GM10266 (cell line): ENCODE measurements around the gene TTC9C.

Source experiments
- DNase-seq: peaks from one replicate; pipeline ENCODE4 v3.0.0; 2012; ENCODE audit errors: extremely low spot score
- TF ChIP-seq, protein P1 (sequence below): IDR thresholded peaks from 2 replicates; pipeline ENCODE4 v1.5.1; 2012; ENCODE audit warnings: mild to moderate bottlenecking, low read depth; ENCODE audit not compliant: control insufficient read depth, insufficient read depth; ENCODE audit errors: missing control alignments

The TTC9C gene

DNA sequence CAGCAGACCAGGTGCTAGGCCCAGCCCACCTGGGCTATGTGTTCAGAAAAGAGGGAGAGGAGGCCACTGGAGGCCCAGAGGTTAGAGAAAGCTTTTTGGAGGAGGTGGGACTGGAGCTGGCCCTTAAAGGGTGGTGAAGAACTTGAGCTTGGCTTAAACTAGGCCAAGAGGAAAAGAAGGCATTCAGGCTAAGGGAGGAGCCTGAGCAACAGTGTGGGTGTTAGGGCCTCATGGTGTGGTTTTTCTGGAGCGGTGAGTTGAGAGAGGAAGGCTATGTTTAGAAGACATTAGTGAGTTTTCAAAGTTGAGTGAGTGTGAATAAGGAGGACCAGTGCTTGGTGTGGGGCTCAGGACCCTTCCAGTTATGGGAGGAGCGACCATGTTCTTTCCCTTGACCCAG is 49.1 kb downstream of the TTC9C start:
- peak; percentile 45 for DNase-seq
- TF ChIP-seq, protein P1, sequence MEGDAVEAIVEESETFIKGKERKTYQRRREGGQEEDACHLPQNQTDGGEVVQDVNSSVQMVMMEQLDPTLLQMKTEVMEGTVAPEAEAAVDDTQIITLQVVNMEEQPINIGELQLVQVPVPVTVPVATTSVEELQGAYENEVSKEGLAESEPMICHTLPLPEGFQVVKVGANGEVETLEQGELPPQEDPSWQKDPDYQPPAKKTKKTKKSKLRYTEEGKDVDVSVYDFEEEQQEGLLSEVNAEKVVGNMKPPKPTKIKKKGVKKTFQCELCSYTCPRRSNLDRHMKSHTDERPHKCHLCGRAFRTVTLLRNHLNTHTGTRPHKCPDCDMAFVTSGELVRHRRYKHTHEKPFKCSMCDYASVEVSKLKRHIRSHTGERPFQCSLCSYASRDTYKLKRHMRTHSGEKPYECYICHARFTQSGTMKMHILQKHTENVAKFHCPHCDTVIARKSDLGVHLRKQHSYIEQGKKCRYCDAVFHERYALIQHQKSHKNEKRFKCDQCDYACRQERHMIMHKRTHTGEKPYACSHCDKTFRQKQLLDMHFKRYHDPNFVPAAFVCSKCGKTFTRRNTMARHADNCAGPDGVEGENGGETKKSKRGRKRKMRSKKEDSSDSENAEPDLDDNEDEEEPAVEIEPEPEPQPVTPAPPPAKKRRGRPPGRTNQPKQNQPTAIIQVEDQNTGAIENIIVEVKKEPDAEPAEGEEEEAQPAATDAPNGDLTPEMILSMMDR: no peak

DNA sequence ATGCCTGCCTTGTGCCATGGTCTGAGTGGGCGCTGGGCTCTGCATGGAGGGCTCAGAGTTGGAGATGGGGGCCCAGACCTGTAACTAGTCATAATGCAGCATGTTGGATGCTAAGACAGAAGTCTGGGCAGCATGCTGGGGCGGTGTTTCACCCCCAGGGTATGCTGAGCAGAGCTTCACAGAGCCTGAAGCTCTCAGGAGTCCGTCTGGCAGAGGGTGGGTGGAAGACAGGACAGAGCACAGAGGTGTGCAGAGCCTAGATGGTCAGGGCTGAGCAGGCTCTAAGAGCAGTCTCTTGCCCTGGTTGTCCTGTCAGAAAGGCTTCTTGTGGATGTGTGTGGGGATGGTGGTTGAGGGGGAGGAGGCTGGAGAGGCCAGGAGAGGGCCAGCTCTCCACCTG is 50.2 kb downstream of the TTC9C start:
- no peak for DNase-seq

DNA sequence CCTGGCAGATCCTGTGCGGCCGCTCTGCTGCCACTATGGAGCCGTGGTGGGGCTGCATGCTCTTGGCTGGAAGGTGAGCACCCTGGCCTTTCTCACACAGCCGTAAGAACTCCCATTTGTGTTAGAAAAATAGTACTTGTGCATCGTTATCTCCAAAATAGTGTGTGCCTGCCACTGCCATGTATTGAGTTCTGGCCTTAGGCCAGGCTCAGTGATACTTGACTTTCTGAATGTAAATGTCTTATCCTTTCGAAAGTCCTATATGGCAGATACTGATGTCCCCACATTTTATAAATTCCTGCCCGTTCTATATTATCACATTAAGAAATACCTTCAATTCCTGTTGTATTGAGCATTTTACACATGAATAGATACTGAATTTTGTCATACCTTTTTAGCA is 54.5 kb downstream of the TTC9C start:
- no peak for DNase-seq

More for the DNA sequence above, 50.2 kb downstream of the TTC9C start:
- TF ChIP-seq, protein P1: no peak

DNA sequence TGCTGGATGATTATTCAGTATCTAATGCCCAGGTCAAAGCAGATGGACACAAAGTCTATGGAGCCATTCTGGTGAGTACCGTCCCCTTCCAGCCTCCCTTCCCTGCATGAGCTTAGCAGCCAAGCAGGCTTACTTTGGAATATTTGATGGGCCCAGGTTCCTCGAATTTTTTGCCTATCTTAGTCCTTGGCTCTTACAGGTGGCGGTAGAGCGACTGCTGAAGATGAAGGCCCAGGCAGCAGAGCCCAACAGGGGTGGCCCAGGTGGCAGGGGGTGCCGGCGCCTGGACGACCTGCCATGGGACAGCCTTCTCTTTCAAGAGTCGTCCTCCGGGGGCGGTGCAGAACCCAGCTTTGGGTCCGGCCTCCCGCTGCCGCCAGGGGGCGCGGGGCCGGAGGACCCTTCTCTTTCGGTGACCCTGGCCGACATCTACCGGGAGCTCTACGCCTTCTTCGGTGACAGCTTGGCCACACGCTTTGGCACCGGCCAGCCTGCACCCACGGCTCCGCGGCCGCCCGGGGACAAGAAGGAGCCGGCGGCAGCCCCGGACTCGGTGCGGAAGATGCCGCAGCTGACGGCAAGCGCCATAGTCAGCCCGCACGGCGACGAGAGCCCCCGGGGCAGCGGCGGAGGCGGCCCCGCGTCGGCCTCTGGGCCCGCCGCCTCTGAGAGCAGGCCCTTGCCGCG is 58.2 kb downstream of the TTC9C start:
- TF ChIP-seq, protein P1: peak; percentile 98
- peak; percentile 92 for DNase-seq

More for the DNA sequence above, 54.5 kb downstream of the TTC9C start:
- TF ChIP-seq, protein P1: no peak

DNA sequence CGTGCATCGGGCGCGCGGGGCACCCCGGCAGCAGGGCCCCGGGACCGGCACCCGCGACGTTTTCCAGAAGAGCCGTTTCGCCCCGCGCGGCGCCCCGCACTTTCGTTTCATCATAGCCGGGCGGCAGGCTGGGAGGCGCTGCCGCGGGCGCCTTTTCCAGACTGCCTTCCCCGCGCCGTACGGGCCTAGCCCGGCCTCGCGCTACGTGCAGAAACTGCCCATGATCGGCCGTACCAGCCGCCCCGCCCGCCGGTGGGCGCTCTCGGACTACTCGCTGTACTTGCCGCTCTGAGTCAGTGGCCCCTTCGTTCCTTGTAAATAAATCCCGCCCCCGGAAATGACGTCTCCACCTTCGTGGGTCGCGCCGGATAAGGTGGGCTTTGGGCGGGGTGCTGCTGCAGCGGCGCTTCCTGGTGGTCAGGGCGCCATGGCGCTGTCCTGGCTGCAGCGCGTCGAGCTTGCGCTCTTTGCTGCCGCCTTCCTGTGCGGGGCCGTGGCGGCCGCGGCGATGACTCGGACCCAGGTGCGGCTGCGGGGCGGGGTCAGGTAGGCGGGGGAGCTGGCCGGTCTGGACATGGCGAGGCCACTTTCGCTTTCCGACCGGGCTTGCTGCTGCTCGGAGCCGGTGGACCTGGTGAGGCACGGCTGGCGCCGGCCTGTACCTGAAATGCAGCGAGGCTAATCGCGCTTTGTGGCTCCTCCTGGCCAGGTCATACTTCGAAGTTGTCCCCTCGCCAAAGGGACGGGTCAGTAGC is 58.9 kb downstream of the TTC9C start, which contains the start of gene TMEM179B:
TMEM179B (plus strand) TSS at position 398 of the 755 bp plus-strand sequence; CDS start at position 428, 30 bp downstream.
- TF ChIP-seq, protein P1: peak; percentile 79

More for the DNA sequence above, 58.9 kb downstream of the TTC9C start, which contains the start of gene TMEM179B:
- DNase-seq: peak; percentile 98
